Measurements from ENCODE around the gene NTF4. TPM values are rescaled to one million over a fixed set of nuclear protein-coding genes. Genes with fewer than 3 reads are reported as not detected.
"Not testable (repeated sequence)": the region's sequence is repeated elsewhere in the genome, so short reads cannot be mapped to it uniquely, and the experiment has no call there.

Gene NTF4
- polyA plus RNA-seq, 3 donors = 2.4 to 2.7 (median 2.5) TPM

GRCh38 chr19:49057636-49058234 is 6.9 kb downstream of the NTF4 start, which contains the start of gene CGB7:
Gene CGB7 (minus strand): TSS chr19:49057749. CDS start chr19:49055375, 2,374 bp downstream.
- DNase-seq (ENCODE audit: low read depth in 3 of 3, low spot score in 2 of 3) = no peak

DNA sequence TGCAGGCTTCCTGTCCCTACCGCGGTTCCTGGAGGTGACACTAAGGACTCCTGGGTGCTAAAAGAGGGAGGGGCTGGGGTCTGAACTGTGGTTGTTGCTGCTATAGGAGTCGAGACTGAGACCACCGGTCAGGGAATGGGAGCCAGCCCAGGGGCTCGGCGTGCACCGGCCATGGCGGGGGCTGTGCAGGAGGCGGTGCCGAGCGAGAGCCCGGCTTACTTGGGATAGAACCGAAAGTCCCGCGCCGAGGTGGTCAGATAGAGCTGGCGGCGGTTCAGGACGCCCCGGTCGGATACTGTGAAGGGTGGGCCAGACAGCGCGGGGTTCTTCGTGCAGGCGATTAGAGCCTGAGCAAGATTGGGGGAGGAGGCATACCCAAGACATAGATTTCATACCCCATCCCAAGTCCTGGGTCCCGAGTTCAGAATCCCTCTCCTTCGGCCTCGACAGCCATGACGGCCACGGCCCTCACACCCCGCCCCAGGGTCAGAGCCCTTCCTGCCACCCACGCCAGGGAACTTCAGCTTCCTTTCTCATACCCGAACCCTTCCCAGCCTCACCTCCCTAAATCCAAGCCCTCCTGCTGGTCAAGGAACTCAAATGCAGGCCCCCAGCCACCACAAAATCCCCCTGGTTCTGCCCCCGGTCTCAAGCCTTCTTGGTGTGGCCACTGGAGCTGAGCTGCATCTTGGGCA is 7.6 kb downstream of the NTF4 start:
- DNase-seq (ENCODE audit: low read depth in 3 of 3, low spot score in 2 of 3) = not testable (repeated sequence)

- no peak for DNase-seq (ENCODE audit: low read depth in 3 of 3, low spot score in 2 of 3)
These were observed 8.3 kb downstream of the NTF4 start for GRCh38 chr19:49056101-49056901.

- not testable (repeated sequence) for DNase-seq (ENCODE audit: low read depth in 3 of 3, low spot score in 2 of 3)
These were observed 14.1 kb downstream of the NTF4 start for GRCh38 chr19:49050376-49051033.

DNA sequence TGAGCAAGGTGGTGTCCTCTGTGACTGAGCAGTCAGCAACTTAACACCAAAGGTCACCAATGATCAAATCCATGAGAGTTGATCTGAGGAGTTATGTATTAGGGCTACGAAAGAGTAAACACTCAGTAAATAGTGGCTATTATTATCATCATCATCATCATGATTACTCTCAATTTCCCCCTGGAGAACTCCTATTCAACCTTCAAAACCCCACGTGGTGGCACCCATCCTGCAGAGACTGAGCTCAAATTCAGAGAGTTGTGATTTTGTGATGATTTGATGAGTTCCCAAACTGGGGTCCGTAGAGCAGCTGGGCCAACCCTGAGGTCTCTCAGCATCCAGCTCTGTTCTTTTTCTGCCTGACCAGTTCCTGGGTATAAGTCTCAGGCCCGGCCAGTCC is 14.8 kb downstream of the NTF4 start:
- not testable (repeated sequence) for DNase-seq (ENCODE audit: low read depth in 3 of 3, low spot score in 2 of 3)

DNA sequence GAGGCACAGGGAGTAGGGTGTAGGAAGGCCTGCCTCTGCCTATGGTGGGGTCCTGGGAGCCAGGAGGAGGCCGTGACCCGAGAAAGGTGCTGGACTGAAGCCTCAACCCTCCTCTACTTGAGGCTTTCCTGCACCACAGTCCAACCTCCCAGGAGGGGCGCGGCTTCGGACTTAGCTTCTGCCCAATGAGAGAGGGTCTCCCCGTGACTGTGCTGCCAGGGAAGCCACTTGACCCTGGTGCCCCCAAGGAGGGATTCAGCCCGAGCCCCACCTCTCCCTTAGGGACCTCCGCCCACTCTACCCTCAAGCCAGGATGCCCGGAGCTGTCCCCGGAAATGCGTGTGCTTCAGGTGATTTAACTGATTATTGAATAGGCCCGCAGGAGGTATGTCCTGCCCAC is 15.6 kb downstream of the NTF4 start, which contains the start of gene CGB8:
TSS of gene CGB8 (minus strand) at position 101 of the 400 bp plus-strand sequence. CDS start 372 bp downstream, outside the sequence.
- DNase-seq (ENCODE audit: low read depth in 3 of 3, low spot score in 2 of 3) = not testable (repeated sequence)

DNA sequence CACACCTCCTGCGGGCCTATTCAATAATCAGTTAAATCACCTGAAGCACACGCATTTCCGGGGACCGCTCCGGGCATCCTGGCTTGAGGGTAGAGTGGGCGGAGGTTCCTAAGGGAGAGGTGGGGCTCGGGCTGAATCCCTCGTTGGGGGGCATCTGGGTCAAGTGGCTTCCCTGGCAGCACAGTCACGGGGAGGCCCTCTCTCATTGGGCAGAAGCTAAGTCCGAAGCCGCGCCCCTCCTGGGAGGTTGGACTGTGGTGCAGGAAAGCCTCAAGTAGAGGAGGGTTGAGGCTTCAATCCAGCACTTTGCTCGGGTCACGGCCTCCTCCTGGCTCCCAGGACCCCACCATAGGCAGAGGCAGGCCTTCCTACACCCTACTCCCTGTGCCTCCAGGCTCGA is 21.1 kb downstream of the NTF4 start, which contains the start of gene CGB5:
TSS of gene CGB5 (plus strand) at position 301 of the 400 bp plus-strand sequence. CDS start 362 bp downstream, outside the sequence.
- DNase-seq (ENCODE audit: low read depth in 3 of 3, low spot score in 2 of 3) = not testable (repeated sequence)

- DNase-seq (ENCODE audit: low read depth in 3 of 3, low spot score in 2 of 3) = not testable (repeated sequence)
These were observed 22.0 kb downstream of the NTF4 start for GRCh38 chr19:49042666-49043065.

- DNase-seq (ENCODE audit: low read depth in 3 of 3, low spot score in 2 of 3) = no peak
These were observed 22.4 kb downstream of the NTF4 start for GRCh38 chr19:49042177-49042576.

GRCh38 chr19:49039736-49040135 is 24.9 kb downstream of the NTF4 start:
- not testable (repeated sequence) for DNase-seq (ENCODE audit: low read depth in 3 of 3, low spot score in 2 of 3)

GRCh38 chr19:49038557-49039276 is 25.9 kb downstream of the NTF4 start:
- DNase-seq (ENCODE audit: low read depth in 3 of 3, low spot score in 2 of 3) = not testable (repeated sequence)

- DNase-seq (ENCODE audit: low read depth in 3 of 3, low spot score in 2 of 3) = not testable (repeated sequence)
These were observed 26.5 kb downstream of the NTF4 start for GRCh38 chr19:49038111-49038510.

DNA sequence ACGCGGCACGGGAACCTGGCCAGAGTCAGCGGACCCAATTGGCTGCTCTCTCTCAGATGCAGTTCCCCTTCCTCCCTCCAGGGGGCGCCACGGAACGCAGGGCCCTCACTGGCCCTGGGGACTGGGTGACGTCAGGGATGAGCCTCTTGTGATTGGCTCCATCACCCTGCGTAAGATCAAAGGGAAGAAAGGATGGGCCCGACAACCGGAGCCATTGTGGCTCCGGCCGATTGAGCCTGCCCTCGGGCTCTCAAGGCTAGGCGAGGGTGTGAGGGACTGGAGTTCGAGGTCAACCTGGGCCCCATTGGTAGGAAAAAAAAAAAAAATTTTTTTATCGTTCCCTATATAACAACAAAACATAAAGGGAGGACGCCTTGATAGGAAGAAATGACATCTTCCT is 27.8 kb downstream of the NTF4 start, which contains the start of gene CGB1:
TSS of gene CGB1 (minus strand) at position 81 of the 400 bp plus-strand sequence. CDS start 184 bp downstream, outside the sequence.
- not testable (repeated sequence) for DNase-seq (ENCODE audit: low read depth in 3 of 3, low spot score in 2 of 3)

DNA sequence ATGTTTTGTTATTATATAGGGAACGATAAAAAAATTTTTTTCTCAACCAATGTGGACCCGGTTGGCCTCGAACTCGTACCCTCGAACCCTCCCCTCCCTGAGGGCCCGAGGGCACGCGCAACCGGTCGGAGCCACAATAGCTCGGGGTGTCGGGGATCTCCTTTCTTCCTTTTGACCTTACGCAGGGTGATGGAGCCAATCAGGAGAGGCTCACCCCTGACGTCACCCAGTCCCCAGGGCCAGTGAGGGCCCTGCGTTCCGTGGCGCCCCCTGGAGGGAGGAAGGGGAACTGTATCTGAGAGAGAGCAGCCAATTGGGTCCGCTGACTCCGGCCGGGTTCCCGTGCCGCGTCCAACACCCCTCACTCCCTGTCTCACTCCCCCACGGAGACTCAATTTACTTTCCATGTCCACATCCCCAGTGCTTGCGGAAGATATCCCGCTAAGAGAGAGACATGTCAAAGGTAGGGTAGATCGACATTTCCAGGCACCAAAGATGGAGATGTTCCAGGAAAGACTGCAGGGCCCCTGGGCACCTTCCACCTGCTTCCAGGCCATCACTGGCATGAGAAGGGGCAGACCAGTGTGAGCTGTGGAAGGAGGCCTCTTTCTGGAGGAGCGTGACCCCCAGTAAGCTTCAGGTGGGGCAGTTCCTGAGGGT is 32.8 kb downstream of the NTF4 start, which contains the start of gene CGB2:
TSS of gene CGB2 (plus strand) at position 249 of the 660 bp plus-strand sequence. CDS start at position 455, 206 bp downstream.
- DNase-seq (ENCODE audit: low read depth in 3 of 3, low spot score in 2 of 3) = not testable (repeated sequence)

DNA sequence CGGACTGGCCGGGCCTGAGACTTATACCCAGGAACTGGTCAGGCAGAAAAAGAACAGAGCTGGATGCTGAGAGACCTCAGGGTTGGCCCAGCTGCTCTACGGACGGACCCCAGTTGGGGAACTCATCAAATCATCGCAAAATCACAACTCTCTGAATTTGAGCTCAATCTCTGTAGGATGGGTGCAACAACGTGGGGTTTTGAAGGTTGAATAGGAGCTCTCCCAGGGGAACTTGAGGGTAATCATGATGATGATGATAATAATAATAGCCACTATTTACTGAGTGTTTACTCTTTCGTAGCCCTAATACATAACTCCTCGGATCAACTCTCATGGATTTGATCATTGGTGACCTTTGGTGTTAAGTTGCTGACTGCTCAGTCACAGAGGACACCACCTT is 34.3 kb downstream of the NTF4 start:
- DNase-seq (ENCODE audit: low read depth in 3 of 3, low spot score in 2 of 3) = not testable (repeated sequence)

- DNase-seq (ENCODE audit: low read depth in 3 of 3, low spot score in 2 of 3) = not testable (repeated sequence)
These were observed 34.9 kb downstream of the NTF4 start for GRCh38 chr19:49029749-49030148.

DNA sequence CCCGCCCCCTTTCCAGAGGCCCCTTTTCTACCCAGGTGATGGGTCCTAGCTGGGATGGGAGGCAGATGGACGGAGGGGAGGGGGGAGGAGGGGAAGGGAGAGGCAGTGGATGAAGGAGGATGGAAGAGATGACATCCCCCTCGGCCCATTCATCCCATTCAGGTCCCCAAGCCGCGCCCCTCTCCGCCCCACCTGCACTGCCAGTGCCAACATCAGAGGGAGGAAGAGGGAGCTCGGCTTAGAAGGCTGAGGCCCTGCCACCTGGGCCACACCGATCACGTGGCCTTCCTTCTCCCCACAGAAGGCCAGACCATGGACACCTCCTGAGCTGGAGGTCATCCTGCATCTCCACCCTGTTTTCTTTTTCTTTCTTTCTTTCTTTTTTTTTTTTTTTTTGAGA is 35.9 kb downstream of the NTF4 start:
- DNase-seq (ENCODE audit: low read depth in 3 of 3, low spot score in 2 of 3) = not testable (repeated sequence)

- DNase-seq (ENCODE audit: low read depth in 3 of 3, low spot score in 2 of 3) = not testable (repeated sequence)
These were observed 39.0 kb downstream of the NTF4 start for GRCh38 chr19:49025599-49025998.

GRCh38 chr19:49025088-49025487 is 39.5 kb downstream of the NTF4 start:
- not testable (repeated sequence) for DNase-seq (ENCODE audit: low read depth in 3 of 3, low spot score in 2 of 3)
